Measurements from ENCODE around the gene LTB4R2. TPM values are rescaled to one million over a fixed set of nuclear protein-coding genes. Genes with fewer than 3 reads are reported as not detected.

LTB4R2 gene
- total RNA-seq, 4 donors from 2014 or later: 6.8 to 18.5 (median 10.9) TPM

DNA sequence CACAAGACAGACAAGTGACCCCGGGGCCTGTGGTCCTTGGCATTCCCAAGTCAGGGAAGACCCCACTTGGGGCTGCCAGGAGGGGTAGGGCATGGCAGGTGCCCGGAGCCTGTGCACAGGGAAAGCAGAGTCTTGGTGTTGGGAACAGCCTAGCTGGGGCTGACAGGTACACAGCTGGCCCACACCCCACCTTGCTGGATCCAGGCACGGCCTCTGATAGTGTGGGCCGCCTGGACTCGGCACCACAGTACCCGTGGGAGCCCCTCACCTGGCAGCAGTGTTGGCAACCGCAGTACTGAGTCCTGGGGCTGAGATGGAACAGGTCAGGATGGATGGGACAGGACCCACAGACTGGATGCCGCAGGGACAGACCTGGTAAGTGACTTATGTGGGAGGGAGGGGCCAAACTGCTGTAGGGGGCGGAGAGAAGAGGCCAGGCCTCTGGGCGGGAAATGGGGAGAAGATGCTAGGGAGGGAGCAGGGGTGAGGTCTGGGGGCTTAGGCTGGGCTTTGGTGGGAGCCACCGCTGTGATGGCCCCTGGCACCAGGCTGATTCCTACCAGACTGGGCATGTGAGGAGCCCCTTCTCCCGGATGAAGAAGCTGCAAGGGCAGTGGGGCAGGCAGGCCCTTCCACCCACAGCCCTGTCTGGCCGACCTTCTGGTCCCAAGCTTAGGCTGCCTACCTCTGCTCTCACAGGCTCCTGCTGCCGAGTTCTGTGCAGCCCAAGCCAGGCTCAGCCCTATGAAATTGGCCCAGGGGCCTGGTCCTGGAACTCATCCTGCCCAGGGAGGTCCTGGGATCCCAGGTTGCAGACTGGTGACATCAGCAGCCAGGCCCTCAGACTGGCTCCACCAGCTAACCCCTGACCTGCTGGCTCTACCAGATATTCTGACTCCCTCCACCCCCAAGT, 46.9 kb upstream of the LTB4R2 start, which contains the start of gene TGM1:
Gene TGM1 (minus strand): TSS at position 357 of the 913 bp plus-strand sequence. CDS start 825 bp downstream, outside the sequence.
- 78 to 88% methylated on average over 9 to 13 of the region's 14 CpGs for WGBS, 2 donors
- no peak within 1 kb of the TSS for H3K27ac ChIP-seq
- no peak within 1 kb of the TSS for H3K4me3 ChIP-seq (replicated peaks in 1 of 3)
- H3K27me3 ChIP-seq: no peaks in the 10 kb centered on the region
- H3K9me3 ChIP-seq: no peaks in the 10 kb centered on the region
- intact Hi-C loops (cut with DNase I): no loop called here
- no peak for TF ChIP-seq POLR2A (IDR thresholded peaks at IDR 0.05)
- TF ChIP-seq CTCF (IDR thresholded peaks at IDR 0.05): no peak
- H3K36me3 ChIP-seq: peaks cover 13 to 16% of the 10 kb centered on the region in 2 donors
- H3K4me1 ChIP-seq: peaks cover 15 to 16% of the 10 kb centered on the region in 2 donors
- no peak for DNase-seq

DNA sequence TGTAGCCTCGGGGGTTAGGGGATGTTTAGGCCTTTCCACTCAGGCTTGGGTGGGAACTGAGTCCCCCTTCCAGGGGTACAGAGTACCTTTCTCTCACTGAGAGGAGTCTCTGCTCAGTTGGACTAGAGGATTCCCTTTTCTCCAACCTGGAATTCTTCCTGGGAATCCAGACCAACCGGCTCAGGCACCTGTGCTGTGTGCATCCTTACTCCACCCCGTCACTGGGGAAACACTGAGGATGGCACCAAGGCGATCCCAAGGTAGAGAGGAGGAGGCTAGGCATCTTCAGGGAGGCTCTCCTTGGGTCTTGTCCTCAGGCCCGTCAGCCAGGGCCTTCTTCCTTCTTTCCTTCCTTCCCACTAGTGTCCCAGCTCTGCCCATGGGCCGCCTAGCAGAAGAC, 46.1 kb upstream of the LTB4R2 start:
- no peak for DNase-seq
- H3K27me3 ChIP-seq: no peaks in the 10 kb centered on the region
- 77 to 79% methylated on average over 6 of the region's 6 CpGs for WGBS, 2 donors
- no peak overlapping the region for H3K4me3 ChIP-seq (replicated peaks in 1 of 3)
- no peaks in the 10 kb centered on the region for H3K9me3 ChIP-seq
- intact Hi-C loops (cut with DNase I): no loop called here
- H3K36me3 ChIP-seq: peaks cover 13 to 17% of the 10 kb centered on the region in 2 donors
- H3K4me1 ChIP-seq: peaks cover 12 to 14% of the 10 kb centered on the region in 2 donors
- H3K27ac ChIP-seq: no peak overlapping the region
- TF ChIP-seq POLR2A (IDR thresholded peaks at IDR 0.05): no peak
- no peak for TF ChIP-seq CTCF (IDR thresholded peaks at IDR 0.05)

GRCh38 chr14:24264298-24264697, 45.6 kb upstream of the LTB4R2 start:
- Histone ChIP-seq H3K9me3 (no peaks in the 10 kb centered on the region), H3K27ac (no peak overlapping the region), H3K36me3 (peaks cover 13 to 17% of the 10 kb centered on the region in 2 donors), H3K27me3 (no peaks in the 10 kb centered on the region), H3K4me1 (peaks cover 7 to 9% of the 10 kb centered on the region in 2 donors), H3K4me3 (replicated peaks in 1 of 3) (no peak overlapping the region)
- TF ChIP-seq POLR2A (IDR thresholded peaks at IDR 0.05) (no peak), CTCF (IDR thresholded peaks at IDR 0.05) (no peak)
- intact Hi-C loops (cut with DNase I): no loop called here
- DNase-seq: no peak
- WGBS, 2 donors: 78 to 89% methylated on average over 6 of the region's 6 CpGs

DNA sequence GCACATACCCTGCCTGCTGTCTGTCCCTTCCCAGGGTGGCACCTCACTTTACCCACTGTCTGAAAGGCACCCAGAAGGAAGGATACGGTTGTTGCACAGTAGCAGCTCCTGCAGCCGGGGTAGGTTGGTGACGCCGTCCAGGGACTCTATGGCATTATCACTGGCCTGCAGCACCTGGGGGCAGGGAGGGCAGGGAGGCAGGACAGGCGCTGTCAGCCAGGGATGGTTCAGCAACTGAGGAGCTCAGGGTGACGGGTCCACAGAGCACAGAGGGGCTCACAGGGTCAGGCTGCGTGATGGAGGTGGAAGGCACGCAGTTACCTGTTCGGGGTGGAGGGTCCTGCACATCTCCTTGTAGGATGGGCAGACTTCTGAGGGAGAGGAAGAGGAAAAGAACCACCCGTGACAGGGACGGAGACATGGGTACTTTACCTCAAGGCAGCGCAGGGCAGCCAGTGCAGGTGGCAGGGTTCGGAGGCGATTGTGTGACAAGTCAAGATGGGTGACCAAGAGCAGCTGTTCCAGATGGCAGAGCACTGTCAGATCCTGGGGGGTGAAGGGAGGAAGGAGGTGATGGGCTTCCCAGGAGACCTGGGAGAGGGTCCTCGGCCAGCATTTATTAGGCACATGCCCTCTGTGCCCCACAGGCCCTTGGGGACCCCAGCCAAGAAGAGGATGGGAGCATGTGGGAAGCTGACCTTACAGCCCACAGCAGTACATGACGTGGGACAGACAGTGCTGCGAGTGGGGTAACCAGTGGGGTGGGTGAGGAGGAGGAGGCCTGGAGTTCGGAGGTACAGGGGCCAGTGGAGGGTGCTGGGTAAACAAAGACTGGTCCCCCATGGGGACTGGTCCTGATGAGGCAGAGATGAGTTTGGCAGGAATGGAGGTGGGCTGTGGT, 43.3 kb upstream of the LTB4R2 start:
- peaks cover 13 to 17% of the 10 kb centered on the region in 2 donors for H3K36me3 ChIP-seq
- DNase-seq: no peak
- WGBS, 2 donors: 90 to 91% methylated on average over 18 of the region's 18 CpGs
- H3K4me3 ChIP-seq (replicated peaks in 1 of 3): no peak overlapping the region
- H3K4me1 ChIP-seq: peaks cover 4 to 5% of the 10 kb centered on the region in 2 donors
- TF ChIP-seq CTCF (IDR thresholded peaks at IDR 0.05) (no peak), POLR2A (IDR thresholded peaks at IDR 0.05) (no peak)
- H3K27me3 ChIP-seq: no peaks in the 10 kb centered on the region
- no peak overlapping the region for H3K27ac ChIP-seq
- intact Hi-C loops (cut with DNase I): no loop called here
- no peaks in the 10 kb centered on the region for H3K9me3 ChIP-seq
